Stimulated activated CD4-positive, alpha-beta T cell treated with anti-CD3 and anti-CD28 coated beads, Interleukin-12 subunit alpha, Interleukin-12 subunit beta, amount 100 ng/mL, for 24 hours (primary cell): ENCODE data around the gene DAAM1.

Experiments used
- DNase-seq, 2 experiments: peaks; one replicate each; pipeline ENCODE4 v3.0.0-alpha.2; 2020; ENCODE audit warnings: low read depth in 2 of 2

Gene DAAM1

GRCh38 chr14:59362513-59362912, 174.0 kb downstream of the DAAM1 start:
- DNase-seq, result no peak

- no peak for DNase-seq
Observed at GRCh38 chr14:59363531-59364226, 175.2 kb downstream of the DAAM1 start.

GRCh38 chr14:59370158-59370742, 181.8 kb downstream of the DAAM1 start:
- DNase-seq, result no peak

- DNase-seq, result no peak
Observed at GRCh38 chr14:59371771-59372170, 183.3 kb downstream of the DAAM1 start.

GRCh38 chr14:59374048-59374447, 185.6 kb downstream of the DAAM1 start:
- no peak for DNase-seq

- DNase-seq, result no peak
Observed at GRCh38 chr14:59376686-59377085, 188.2 kb downstream of the DAAM1 start.

GRCh38 chr14:59377491-59377890, 189.0 kb downstream of the DAAM1 start:
- no peak for DNase-seq

- DNase-seq, result no peak
Observed at GRCh38 chr14:59377991-59378601, 189.6 kb downstream of the DAAM1 start.

- no peak for DNase-seq
Observed at GRCh38 chr14:59389936-59390335, 201.5 kb downstream of the DAAM1 start.

GRCh38 chr14:59391388-59391787, 202.9 kb downstream of the DAAM1 start:
- no peak for DNase-seq

- DNase-seq, result no peak
Observed at GRCh38 chr14:59394268-59394667, 205.8 kb downstream of the DAAM1 start.

- no peak for DNase-seq
Observed at GRCh38 chr14:59395672-59396071, 207.2 kb downstream of the DAAM1 start.

GRCh38 chr14:59398841-59399240, 210.4 kb downstream of the DAAM1 start:
- DNase-seq, result no peak

GRCh38 chr14:59406454-59407245, 218.2 kb downstream of the DAAM1 start:
- no peak for DNase-seq

GRCh38 chr14:59407246-59408010, 219.0 kb downstream of the DAAM1 start:
- DNase-seq, result no peak

GRCh38 chr14:59415836-59416602, 227.6 kb downstream of the DAAM1 start:
- DNase-seq, result no peak

- no peak for DNase-seq
Observed at GRCh38 chr14:59417311-59417710, 228.8 kb downstream of the DAAM1 start.

- no peak for DNase-seq
Observed at GRCh38 chr14:59419303-59419702, 230.8 kb downstream of the DAAM1 start.
